Astrocyte (in vitro differentiated cells and primary cell): ENCODE measurements around the gene OR51G1. TPM values are rescaled to one million over a fixed set of nuclear protein-coding genes. Genes with fewer than 3 reads are reported as not detected.
"Not testable (repeated sequence)": the region's sequence is repeated elsewhere in the genome, so short reads cannot be mapped to it uniquely, and the experiment has no call there.

Experiments
- DNase-seq: peaks from one replicate; pipeline ENCODE4 v3.0.0-alpha.2; 2010; ENCODE audit warnings: low read depth
- FAIRE-seq: peaks from 2 replicates; lab custom pipeline; 2011; peaks lifted over from hg19 to GRCh38; lab: Jason Lieb, UNC
- H2AFZ ChIP-seq: 2 replicates; pipeline ENCODE4 v1.6.0; 2012; ENCODE audit warnings: low read depth, low read length, inconsistent platforms
- H3K27ac ChIP-seq: 2 replicates; pipeline ENCODE4 v1.5.1; 2011; ENCODE audit warnings: low read depth, low read length, inconsistent platforms
- H3K27me3 ChIP-seq: 2 replicates; pipeline ENCODE4 v1.6.0; 2011; ENCODE audit warnings: low read length, inconsistent platforms; ENCODE audit not compliant: insufficient read depth
- H3K36me3 ChIP-seq: 2 replicates; pipeline ENCODE4 v1.5.1; 2011; ENCODE audit warnings: low read length, inconsistent platforms; ENCODE audit not compliant: insufficient read depth
- H3K4me1 ChIP-seq: 2 replicates; pipeline ENCODE4 v1.5.1; 2011; ENCODE audit warnings: low read length, inconsistent platforms; ENCODE audit not compliant: insufficient read depth
- H3K4me2 ChIP-seq: 2 replicates; pipeline ENCODE4 v1.6.0; 2012; ENCODE audit warnings: low read length, inconsistent platforms
- H3K4me3 ChIP-seq: 2 replicates; pipeline ENCODE4 v1.5.1; 2011; ENCODE audit warnings: low read depth, mild to moderate bottlenecking, low read length, inconsistent platforms; ENCODE audit not compliant: insufficient read depth
- H3K79me2 ChIP-seq: 2 replicates; pipeline ENCODE4 v1.6.0; 2012; ENCODE audit warnings: mild to moderate bottlenecking, low read length, inconsistent platforms; ENCODE audit not compliant: insufficient read depth
- H3K9ac ChIP-seq: 2 replicates; pipeline ENCODE4 v1.6.0; 2012; ENCODE audit warnings: mild to moderate bottlenecking, low read length, inconsistent platforms
- H3K9me3 ChIP-seq: 2 replicates; pipeline ENCODE4 v1.5.1; 2012; ENCODE audit warnings: low read depth, mild to moderate bottlenecking, low read length, inconsistent platforms; ENCODE audit not compliant: insufficient read depth
- H4K20me1 ChIP-seq: 2 replicates; pipeline ENCODE4 v1.6.0; 2012; ENCODE audit warnings: low read length, inconsistent platforms; ENCODE audit not compliant: insufficient read depth
- H3K27ac Mint-ChIP-seq: one replicate; pipeline ENCODE4 v1.8.0; 2021; ENCODE audit warnings: mild to moderate bottlenecking, mixed read lengths; ENCODE audit not compliant: unreplicated experiment
- H3K27me3 Mint-ChIP-seq: one replicate; pipeline ENCODE4 v1.8.0; 2021; ENCODE audit warnings: low read depth, mixed read lengths; ENCODE audit not compliant: unreplicated experiment
- H3K36me3 Mint-ChIP-seq: one replicate; pipeline ENCODE4 v1.8.0; 2021; ENCODE audit warnings: low read depth, mixed read lengths; ENCODE audit not compliant: unreplicated experiment
- H3K4me1 Mint-ChIP-seq: one replicate; pipeline ENCODE4 v1.8.0; 2021; ENCODE audit warnings: low read depth, mixed read lengths; ENCODE audit not compliant: unreplicated experiment
- H3K4me3 Mint-ChIP-seq: one replicate; pipeline ENCODE4 v1.8.0; 2021; ENCODE audit warnings: mild to moderate bottlenecking, moderate library complexity, mixed read lengths; ENCODE audit not compliant: unreplicated experiment
- H3K9me3 Mint-ChIP-seq: one replicate; pipeline ENCODE4 v1.8.0; 2021; ENCODE audit warnings: mild to moderate bottlenecking, mixed read lengths; ENCODE audit not compliant: unreplicated experiment
- EZH2 ChIP-seq: IDR thresholded peaks from 2 replicates; pipeline ENCODE4 v1.6.1; 2012; ENCODE audit warnings: mild to moderate bottlenecking, low read length, inconsistent platforms; ENCODE audit not compliant: insufficient read depth
- total RNA-seq: library from RNA; stranded (reverse); gene quantifications from 2 replicates; pipeline ENCODE4 v1.2.1, GENCODE V29; 2021
- TF ChIP-seq, protein P1 (sequence below): IDR thresholded peaks from 2 replicates; pipeline ENCODE4 v1.5.1; 2011; ENCODE audit warnings: low read depth, mild to moderate bottlenecking, inconsistent platforms, low read length, moderate library complexity; ENCODE audit not compliant: insufficient read depth

Gene OR51G1
- total RNA-seq, 1 donor from 2014 or later: not detected

DNA sequence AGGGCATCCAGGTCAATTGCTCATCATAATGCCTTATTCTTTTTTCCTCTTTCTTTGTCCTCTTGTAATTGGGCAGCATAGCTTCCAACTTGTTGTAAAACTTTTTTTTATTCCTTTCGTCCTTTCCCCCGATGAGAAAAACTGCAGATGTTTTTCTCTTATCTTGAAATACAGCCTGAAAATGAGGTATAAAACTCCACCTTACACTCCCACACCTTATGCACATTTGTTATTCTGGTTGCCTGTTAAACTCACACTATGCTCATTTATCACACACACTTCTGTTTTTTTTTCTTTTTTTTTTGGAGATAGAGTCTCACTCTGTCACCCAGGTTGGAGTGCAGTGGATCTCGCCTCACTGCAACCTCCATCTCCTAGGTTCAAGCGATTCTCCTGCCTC, 33.3 kb upstream of the OR51G1 start:
- Histone ChIP-seq H3K79me2 (no peaks in the 10 kb centered on the region), H3K36me3 (no peaks in the 10 kb centered on the region), H3K4me3 (no peak overlapping the region), H3K9me3 (no peaks in the 10 kb centered on the region), H4K20me1 (no peaks in the 10 kb centered on the region), H3K27ac (no peak overlapping the region), H3K9ac (no peak overlapping the region), H3K4me2 (no peak overlapping the region), H3K27me3 (no peaks in the 10 kb centered on the region), H2AFZ (no peak overlapping the region), H3K4me1 (no peaks in the 10 kb centered on the region)
- no peak overlapping the region for H3K27ac Mint-ChIP-seq
- FAIRE-seq (no peak), DNase-seq (no peak)
- H3K27me3 Mint-ChIP-seq: no peaks in the 10 kb centered on the region
- no peaks in the 10 kb centered on the region for H3K9me3 Mint-ChIP-seq
- no peak overlapping the region for H3K4me3 Mint-ChIP-seq
- TF ChIP-seq, protein P1, sequence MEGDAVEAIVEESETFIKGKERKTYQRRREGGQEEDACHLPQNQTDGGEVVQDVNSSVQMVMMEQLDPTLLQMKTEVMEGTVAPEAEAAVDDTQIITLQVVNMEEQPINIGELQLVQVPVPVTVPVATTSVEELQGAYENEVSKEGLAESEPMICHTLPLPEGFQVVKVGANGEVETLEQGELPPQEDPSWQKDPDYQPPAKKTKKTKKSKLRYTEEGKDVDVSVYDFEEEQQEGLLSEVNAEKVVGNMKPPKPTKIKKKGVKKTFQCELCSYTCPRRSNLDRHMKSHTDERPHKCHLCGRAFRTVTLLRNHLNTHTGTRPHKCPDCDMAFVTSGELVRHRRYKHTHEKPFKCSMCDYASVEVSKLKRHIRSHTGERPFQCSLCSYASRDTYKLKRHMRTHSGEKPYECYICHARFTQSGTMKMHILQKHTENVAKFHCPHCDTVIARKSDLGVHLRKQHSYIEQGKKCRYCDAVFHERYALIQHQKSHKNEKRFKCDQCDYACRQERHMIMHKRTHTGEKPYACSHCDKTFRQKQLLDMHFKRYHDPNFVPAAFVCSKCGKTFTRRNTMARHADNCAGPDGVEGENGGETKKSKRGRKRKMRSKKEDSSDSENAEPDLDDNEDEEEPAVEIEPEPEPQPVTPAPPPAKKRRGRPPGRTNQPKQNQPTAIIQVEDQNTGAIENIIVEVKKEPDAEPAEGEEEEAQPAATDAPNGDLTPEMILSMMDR: no peak
- no peak for TF ChIP-seq EZH2
- no peaks in the 10 kb centered on the region for H3K4me1 Mint-ChIP-seq
- H3K36me3 Mint-ChIP-seq: no peaks in the 10 kb centered on the region

DNA sequence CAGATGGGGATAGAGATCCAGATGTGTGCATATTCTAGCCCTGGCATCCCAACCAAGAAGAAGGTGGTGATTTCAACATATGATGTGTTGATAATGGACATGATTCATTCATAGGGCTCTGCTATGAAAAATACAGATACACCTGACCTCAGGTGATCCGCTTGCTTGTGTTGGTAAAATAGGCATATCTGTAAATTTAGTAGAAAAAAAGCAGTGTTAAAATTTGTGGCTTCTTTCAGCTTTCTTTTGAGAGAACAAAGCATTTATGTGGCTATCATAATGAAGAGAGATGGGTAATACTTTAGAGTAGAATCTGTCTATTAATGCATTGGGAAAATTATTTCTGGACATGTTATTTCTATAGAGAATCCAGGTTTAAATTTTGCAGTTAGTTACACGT, 31.5 kb upstream of the OR51G1 start, which contains the start of gene OR51A2:
TSS of gene OR51A2 (minus strand) at position 101 of the 400 bp plus-strand sequence. CDS start at position 101, 0 bp downstream.
- not testable (repeated sequence) for H3K4me2 ChIP-seq, H3K27ac ChIP-seq, H3K27ac Mint-ChIP-seq, H2AFZ ChIP-seq, H4K20me1 ChIP-seq, H3K36me3 Mint-ChIP-seq, H3K4me3 Mint-ChIP-seq, H3K27me3 ChIP-seq, H3K9ac ChIP-seq, H3K9me3 Mint-ChIP-seq, H3K4me3 ChIP-seq, H3K36me3 ChIP-seq, H3K4me1 ChIP-seq, H3K27me3 Mint-ChIP-seq, H3K9me3 ChIP-seq, DNase-seq, FAIRE-seq, H3K79me2 ChIP-seq, H3K4me1 Mint-ChIP-seq

DNA sequence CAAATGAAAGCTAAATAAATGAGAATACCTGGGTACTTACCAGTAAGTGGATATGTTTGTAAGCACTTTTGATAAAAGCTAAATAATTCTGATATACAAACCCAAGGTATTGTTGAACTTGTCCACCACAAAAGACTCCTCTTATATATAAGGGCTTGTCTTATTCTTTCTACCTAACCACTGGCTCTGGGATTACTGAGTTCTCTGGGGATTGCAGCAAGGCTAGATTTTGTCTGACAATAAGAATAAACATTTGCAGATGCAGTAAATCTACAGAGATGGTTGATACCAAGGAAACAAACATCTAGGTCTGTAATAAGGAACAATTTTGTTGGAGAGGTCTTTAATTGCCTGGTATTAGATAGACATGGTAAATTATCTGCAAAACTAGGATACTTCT, 23.4 kb upstream of the OR51G1 start, which contains the start of gene OR51A4:
TSS of gene OR51A4 (minus strand) at position 101 of the 400 bp plus-strand sequence. CDS start 505 bp downstream, outside the sequence.
- Mint-ChIP-seq H3K36me3 (no peaks in the 10 kb centered on the region), H3K4me1 (no peaks in the 10 kb centered on the region), H3K4me3 (no peak within 1 kb of the TSS), H3K9me3 (no peaks in the 10 kb centered on the region), H3K27me3 (no peaks in the 10 kb centered on the region), H3K27ac (no peak within 1 kb of the TSS)
- Histone ChIP-seq H3K27me3 (no peaks in the 10 kb centered on the region), H3K4me2 (no peak within 1 kb of the TSS), H3K4me1 (no peaks in the 10 kb centered on the region), H3K9ac (no peak within 1 kb of the TSS), H3K4me3 (no peak within 1 kb of the TSS), H3K36me3 (no peaks in the 10 kb centered on the region), H3K9me3 (no peaks in the 10 kb centered on the region), H2AFZ (no peak within 1 kb of the TSS), H3K79me2 (no peaks in the 10 kb centered on the region), H3K27ac (no peak within 1 kb of the TSS), H4K20me1 (no peaks in the 10 kb centered on the region)
- no peak for FAIRE-seq
- TF ChIP-seq, protein P1: no peak
- TF ChIP-seq EZH2: no peak
- no peak for DNase-seq
